MM.1S (cell line): ENCODE measurements around the gene BBS2.

ENCODE experiments used
- DNase-seq: peaks from one replicate; pipeline ENCODE4 v3.0.0-alpha.2; 2015
- H2AFZ ChIP-seq: fragments of 300-600 bp; sonication (generic); 2 replicates; pipeline ENCODE4 v1.6.0; 2016; ENCODE audit warnings: antibody characterized with exemption, low read length
- H3F3A ChIP-seq: fragments of 300-600 bp; sonication (generic); 2 replicates; pipeline ENCODE4 v1.6.1; 2016; ENCODE audit warnings: mild to moderate bottlenecking, antibody characterized with exemption, low read length, moderate library complexity, mixed read lengths; ENCODE audit not compliant: insufficient read depth
- H3K27ac ChIP-seq: fragments of 300-600 bp; sonication (generic); 2 replicates; pipeline ENCODE4 v1.5.1; 2016; ENCODE audit warnings: mild to moderate bottlenecking, low read length
- H3K27me3 ChIP-seq: fragments of 300-600 bp; sonication (generic); replicated peaks from 2 replicates; pipeline ENCODE4 v1.6.0; 2016; ENCODE audit warnings: low read length; ENCODE audit not compliant: insufficient read depth
- H3K36me3 ChIP-seq: fragments of 300-600 bp; sonication (generic); replicated peaks from 2 replicates; pipeline ENCODE4 v1.6.1; 2016; ENCODE audit warnings: mild to moderate bottlenecking, low read length, mixed read lengths; ENCODE audit not compliant: insufficient read depth
- H3K4me1 ChIP-seq: fragments of 300-600 bp; sonication (generic); 2 replicates; pipeline ENCODE4 v1.6.1; 2016; ENCODE audit warnings: low read length, mixed read lengths
- H3K4me2 ChIP-seq: fragments of 300-600 bp; sonication (generic); 2 replicates; pipeline ENCODE4 v1.6.0; 2016; ENCODE audit warnings: low read depth, low read length
- H3K4me3 ChIP-seq: fragments of 300-600 bp; sonication (generic); 2 replicates; pipeline ENCODE4 v1.5.1; 2016; ENCODE audit warnings: low read length, mixed read lengths
- H3K79me2 ChIP-seq: fragments of 300-600 bp; sonication (generic); 2 replicates; pipeline ENCODE4 v1.6.1; 2016; ENCODE audit warnings: mixed run types, low read length, mixed read lengths
- H3K9ac ChIP-seq: fragments of 300-600 bp; sonication (generic); 2 replicates; pipeline ENCODE4 v1.6.1; 2016; ENCODE audit warnings: low read length, mixed read lengths
- H3K9me2 ChIP-seq: fragments of 300-600 bp; sonication (generic); replicated peaks from 2 replicates; pipeline ENCODE4 v1.6.1; 2016; ENCODE audit warnings: mild to moderate bottlenecking, low read length, mixed read lengths; ENCODE audit not compliant: insufficient read depth
- H3K9me3 ChIP-seq: fragments of 300-600 bp; sonication (generic); replicated peaks from 2 replicates; pipeline ENCODE4 v1.6.1; 2016; ENCODE audit warnings: mild to moderate bottlenecking, low read length, mixed read lengths; ENCODE audit not compliant: insufficient read depth
- H4K20me1 ChIP-seq: fragments of 300-600 bp; sonication (generic); 2 replicates; pipeline ENCODE4 v1.6.1; 2016; ENCODE audit warnings: mild to moderate bottlenecking, low read length, moderate library complexity, mixed read lengths; ENCODE audit not compliant: insufficient read depth
- EZH2 ChIP-seq: fragments of 300-600 bp; sonication (generic); optimal IDR thresholded peaks from 2 replicates; pipeline ENCODE3; 2017; ENCODE audit warnings: low read depth, mild to moderate bottlenecking, antibody characterized with exemption, low read length, mixed read lengths
- EZH2phosphoT487 ChIP-seq: fragments of 300-600 bp; sonication (generic); IDR thresholded peaks from 2 replicates; pipeline ENCODE4 v1.6.1; 2018; ENCODE audit warnings: antibody characterized with exemption, low read length
- TF ChIP-seq, protein P1 (sequence below): fragments of 300-600 bp; sonication (generic); IDR thresholded peaks from 2 replicates; pipeline ENCODE4 v1.5.1; 2016; ENCODE audit warnings: antibody characterized with exemption, low read length, mixed read lengths

BBS2 gene

DNA sequence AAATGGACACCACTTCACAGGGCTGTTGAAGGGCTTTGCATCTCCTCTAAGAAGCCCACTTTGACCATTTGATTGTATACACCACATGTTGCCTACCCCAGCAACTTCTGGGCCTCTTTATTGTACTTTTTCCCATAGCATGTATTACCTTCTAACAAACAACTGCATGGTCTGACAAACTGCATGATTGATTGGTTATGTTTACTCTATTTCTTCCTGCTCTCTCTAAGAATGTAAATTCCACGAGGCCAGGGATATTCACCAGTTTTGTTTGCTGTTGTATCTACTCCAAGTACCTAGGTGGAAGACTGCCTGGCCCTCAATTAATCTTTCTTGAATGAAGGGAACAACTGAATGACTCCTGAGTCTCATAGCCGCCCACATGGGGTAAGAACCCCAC is 22.2 kb upstream of the BBS2 start:
- Histone ChIP-seq H3F3A (no peaks in the 10 kb centered on the region), H3K4me3 (no peak overlapping the region), H3K79me2 (no peaks in the 10 kb centered on the region), H3K9ac (no peak overlapping the region), H3K4me1 (peaks cover under 1% of the 10 kb centered on the region), H3K9me3 (no peaks in the 10 kb centered on the region), H3K27ac (no peak overlapping the region), H3K27me3 (no peaks in the 10 kb centered on the region), H3K4me2 (no peak overlapping the region), H3K9me2 (no peaks in the 10 kb centered on the region), H4K20me1 (no peaks in the 10 kb centered on the region), H2AFZ (no peak overlapping the region), H3K36me3 (no peaks in the 10 kb centered on the region)
- no peak for DNase-seq
- TF ChIP-seq EZH2, result no peak
- no peak for TF ChIP-seq EZH2phosphoT487
- TF ChIP-seq, protein P1, sequence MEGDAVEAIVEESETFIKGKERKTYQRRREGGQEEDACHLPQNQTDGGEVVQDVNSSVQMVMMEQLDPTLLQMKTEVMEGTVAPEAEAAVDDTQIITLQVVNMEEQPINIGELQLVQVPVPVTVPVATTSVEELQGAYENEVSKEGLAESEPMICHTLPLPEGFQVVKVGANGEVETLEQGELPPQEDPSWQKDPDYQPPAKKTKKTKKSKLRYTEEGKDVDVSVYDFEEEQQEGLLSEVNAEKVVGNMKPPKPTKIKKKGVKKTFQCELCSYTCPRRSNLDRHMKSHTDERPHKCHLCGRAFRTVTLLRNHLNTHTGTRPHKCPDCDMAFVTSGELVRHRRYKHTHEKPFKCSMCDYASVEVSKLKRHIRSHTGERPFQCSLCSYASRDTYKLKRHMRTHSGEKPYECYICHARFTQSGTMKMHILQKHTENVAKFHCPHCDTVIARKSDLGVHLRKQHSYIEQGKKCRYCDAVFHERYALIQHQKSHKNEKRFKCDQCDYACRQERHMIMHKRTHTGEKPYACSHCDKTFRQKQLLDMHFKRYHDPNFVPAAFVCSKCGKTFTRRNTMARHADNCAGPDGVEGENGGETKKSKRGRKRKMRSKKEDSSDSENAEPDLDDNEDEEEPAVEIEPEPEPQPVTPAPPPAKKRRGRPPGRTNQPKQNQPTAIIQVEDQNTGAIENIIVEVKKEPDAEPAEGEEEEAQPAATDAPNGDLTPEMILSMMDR, result no peak

DNA sequence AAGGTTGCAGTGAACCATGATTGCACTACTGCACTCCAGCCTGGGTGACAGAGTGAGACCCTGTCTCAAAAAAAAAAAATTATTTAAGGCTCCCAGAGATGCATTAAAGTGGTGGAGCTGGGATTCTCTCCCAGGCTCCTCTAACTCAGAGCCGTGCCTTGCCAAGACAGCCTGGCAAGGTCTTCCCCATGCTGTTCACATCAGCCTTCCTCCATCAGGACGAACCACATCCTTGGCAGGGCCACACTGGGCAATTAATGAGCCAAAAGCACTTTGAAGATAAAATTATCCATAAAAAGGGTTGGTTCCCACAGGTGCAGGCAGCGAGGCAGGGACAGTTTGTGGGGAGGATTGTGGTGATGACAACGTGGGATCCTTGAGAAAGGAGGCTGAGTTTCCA is 19.8 kb upstream of the BBS2 start:
- Histone ChIP-seq H4K20me1 (no peaks in the 10 kb centered on the region), H3K4me3 (no peak overlapping the region), H3K4me1 (no peaks in the 10 kb centered on the region), H3K79me2 (no peaks in the 10 kb centered on the region), H3K36me3 (no peaks in the 10 kb centered on the region), H3K4me2 (no peak overlapping the region), H2AFZ (no peak overlapping the region), H3K9me3 (no peaks in the 10 kb centered on the region), H3K27ac (no peak overlapping the region), H3K9ac (no peak overlapping the region), H3K9me2 (no peaks in the 10 kb centered on the region), H3K27me3 (no peaks in the 10 kb centered on the region), H3F3A (no peaks in the 10 kb centered on the region)
- no peak for DNase-seq
- TF ChIP-seq EZH2 (no peak), EZH2phosphoT487 (no peak)
- TF ChIP-seq, protein P1, result no peak

DNA sequence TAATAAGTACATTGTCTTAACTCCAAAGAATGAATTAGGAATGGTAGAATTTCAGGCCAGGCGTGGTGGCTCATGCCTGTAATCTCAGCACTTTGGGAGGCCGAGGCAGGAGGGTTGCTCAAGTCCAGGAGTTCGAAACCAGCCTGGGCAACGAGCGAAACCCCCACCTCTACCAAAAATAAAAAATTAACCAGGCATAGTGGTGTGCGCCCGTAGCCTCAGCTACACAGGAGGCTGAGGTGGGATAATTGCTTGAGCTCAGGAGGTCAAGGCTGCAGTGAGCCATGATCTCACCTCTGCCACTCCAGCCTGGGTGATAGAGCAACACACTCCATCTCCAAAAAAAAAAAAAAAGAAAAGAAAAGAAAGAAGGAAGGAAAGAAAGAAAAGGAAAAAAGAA is 18.5 kb upstream of the BBS2 start:
- Histone ChIP-seq H3K4me1 (no peaks in the 10 kb centered on the region), H4K20me1 (no peaks in the 10 kb centered on the region), H3K4me3 (no peak overlapping the region), H2AFZ (no peak overlapping the region), H3K79me2 (no peaks in the 10 kb centered on the region), H3K9me2 (no peaks in the 10 kb centered on the region), H3K9me3 (no peaks in the 10 kb centered on the region), H3K27me3 (no peaks in the 10 kb centered on the region), H3K36me3 (no peaks in the 10 kb centered on the region), H3K27ac (no peak overlapping the region), H3K4me2 (no peak overlapping the region), H3K9ac (no peak overlapping the region), H3F3A (no peaks in the 10 kb centered on the region)
- TF ChIP-seq, protein P1, result no peak
- no peak for TF ChIP-seq EZH2
- no peak for TF ChIP-seq EZH2phosphoT487
- no peak for DNase-seq
